Stimulated activated CD8-positive, alpha-beta memory T cell treated with anti-CD3 and anti-CD28 coated beads, Interleukin-12 subunit alpha, Interleukin-12 subunit beta, amount 100 ng/mL, for 24 hours (primary cell): Measurements from ENCODE around the gene CTDNEP1.

Experiments used
- DNase-seq: peaks from one replicate; pipeline ENCODE4 v3.0.0-alpha.2; 2020; ENCODE audit errors: extremely low read depth

CTDNEP1 gene

DNA sequence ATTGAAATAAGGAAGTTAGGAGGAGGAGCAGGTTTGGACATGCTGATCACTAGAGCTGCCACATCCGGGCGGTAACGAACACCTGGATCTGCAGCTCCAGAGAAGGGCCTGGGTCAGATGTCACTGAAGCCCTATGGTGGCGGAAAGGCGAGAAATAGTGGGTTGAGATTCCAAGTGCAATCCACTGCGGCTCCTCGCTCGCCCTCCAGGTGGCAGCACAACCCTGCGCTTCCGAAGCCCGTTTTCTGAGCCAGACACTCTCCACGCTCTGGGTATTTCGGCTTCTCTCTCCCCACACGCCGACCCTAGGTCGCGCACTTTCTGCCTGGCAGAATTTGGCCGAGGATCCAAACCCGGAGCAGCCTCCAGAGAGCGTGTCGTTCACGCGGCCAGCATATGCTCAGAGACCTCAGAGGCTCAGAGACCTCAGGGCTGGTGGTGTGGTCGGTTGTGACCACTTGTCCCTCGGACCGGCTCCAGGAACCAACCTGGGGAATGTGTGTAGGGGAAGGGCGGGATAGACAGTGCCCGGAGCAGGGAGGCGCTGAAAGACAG, 29.1 kb upstream of the CTDNEP1 start:
- DNase-seq, result peak; percentile 60

DNA sequence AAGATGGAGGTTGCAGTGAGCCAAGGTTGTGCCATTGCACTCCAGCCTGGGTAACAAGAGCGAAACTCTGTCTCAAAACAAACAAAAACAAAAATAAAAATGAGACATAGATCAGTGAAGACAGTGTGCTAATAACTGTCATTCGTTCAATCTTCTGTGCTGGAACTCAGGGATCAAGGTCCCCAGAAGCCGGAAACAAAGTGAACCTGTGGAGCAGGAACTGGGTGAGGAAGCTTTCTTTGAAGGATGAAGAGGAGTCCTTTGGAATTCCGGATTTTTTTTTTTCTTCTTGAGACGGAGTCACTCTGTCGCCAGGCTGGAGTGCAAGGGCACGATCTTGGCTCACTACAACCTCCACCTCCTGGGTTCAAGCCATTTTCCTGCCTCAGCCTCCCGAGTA, 27.9 kb upstream of the CTDNEP1 start:
- DNase-seq, result no peak

DNA sequence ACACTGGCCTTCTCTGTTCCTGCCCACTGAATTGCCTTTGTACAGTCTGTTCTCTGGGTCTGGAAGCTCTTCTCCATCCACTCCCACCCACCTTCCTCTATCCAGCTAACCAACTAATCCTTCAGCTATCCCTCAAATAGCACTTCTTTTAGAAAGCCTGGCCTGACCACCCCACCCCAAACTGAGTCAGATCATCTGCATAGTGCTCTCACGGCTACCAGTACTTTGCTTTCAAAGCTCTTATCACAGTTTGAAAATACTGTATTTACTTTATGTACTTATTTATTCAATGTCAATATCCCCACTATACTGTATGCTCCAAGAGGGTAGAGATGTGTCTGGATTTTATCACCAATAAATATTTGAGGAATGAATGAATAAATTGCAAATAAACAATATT, 15.2 kb upstream of the CTDNEP1 start:
- no peak for DNase-seq

DNA sequence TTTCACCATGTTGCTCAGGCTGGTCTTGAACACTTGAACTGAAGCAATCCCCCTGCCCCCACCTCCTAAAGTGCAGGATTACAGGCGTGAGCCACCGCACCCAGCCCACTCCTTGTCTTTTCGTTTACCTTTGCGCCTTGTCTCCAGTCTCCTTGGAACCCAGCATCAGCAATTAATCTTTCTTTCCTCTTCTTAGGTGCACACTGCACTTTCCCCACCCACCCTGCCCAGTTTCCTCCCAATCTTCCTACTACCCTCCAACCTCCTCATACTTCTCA, 12.2 kb upstream of the CTDNEP1 start:
- no peak for DNase-seq

DNA sequence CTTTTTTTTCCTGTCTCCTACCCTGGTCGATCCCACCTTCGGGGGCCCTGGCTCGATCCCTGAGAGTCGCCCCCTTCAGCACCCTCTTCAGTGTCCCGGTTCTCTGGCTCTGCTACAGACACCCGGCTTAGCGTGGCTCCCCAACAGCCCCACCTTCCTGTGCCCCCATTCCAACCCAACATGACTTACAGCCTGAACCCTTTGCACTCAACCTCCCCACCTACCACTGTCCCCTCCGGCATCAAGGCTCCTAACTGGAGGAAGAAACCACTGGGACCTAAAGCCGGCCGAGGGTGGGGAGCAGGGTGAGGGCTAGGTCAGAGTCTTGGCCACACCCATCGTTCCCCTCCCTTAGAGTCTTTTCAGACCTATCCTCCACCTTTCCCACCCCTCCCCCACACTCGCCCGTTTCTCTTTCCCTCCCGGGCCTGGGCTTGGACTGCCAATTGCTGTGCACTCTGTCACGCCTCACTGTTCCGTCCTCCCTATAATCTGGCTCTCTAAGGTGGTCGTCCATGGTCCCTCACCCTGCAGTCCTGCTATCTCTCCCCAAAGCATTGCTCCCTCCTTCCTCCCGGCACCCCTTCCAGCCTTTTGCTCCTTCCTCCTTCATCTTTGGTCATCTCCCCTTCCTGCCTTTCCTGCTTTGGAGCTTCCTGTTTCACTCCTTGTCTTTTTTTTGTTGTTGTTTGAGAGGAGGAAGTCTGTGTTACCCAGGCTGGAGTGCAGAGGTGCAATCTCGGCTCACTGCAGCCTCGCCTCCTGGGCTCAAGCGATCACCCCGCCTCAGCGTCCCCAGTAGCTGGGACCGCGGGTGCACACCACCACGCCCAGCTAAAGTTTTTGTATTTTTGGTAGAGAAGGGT, 11.6 kb upstream of the CTDNEP1 start:
- no peak for DNase-seq

DNA sequence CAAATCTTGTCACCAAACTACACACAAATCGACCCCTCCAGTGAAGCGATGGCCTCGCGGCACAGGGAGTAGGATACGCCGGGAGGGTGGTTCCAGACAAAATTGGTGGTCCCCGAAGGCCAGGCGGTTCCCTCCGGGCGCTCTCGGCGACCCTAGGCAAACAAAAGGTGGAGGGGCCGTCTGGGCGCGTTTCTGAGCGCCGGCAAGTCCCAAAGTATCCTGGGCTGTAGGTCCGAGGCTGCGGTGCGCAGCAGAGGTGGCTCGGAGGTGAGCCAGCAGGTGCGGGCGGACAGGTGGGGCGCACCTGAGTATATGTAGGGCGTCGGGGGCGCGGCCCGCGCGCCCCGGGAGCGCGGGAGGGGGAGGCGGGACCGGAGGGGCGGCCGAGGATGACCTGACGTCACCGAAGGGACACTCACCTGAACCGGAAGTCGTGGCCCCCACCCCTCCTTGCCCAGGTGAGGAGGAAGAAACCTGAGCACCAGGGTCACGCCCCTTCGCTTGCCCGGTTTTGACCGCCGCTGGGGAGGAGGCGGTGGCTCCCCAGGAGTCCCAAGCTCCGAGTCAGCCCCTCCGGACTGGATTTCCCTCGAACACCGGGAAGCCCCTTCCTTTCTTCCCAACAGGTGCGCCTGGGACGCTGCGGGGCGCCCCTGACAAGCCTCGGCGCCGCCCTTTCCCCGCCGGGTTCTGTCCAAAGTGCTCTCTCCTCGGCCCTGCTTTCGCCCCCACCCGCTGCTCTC, 10.8 kb upstream of the CTDNEP1 start, which contains the start of gene CLDN7:
TSS of gene CLDN7 (minus strand) at position 287 of the 743 bp plus-strand sequence. CDS start 435 bp downstream, outside the sequence.
- DNase-seq, result no peak

DNA sequence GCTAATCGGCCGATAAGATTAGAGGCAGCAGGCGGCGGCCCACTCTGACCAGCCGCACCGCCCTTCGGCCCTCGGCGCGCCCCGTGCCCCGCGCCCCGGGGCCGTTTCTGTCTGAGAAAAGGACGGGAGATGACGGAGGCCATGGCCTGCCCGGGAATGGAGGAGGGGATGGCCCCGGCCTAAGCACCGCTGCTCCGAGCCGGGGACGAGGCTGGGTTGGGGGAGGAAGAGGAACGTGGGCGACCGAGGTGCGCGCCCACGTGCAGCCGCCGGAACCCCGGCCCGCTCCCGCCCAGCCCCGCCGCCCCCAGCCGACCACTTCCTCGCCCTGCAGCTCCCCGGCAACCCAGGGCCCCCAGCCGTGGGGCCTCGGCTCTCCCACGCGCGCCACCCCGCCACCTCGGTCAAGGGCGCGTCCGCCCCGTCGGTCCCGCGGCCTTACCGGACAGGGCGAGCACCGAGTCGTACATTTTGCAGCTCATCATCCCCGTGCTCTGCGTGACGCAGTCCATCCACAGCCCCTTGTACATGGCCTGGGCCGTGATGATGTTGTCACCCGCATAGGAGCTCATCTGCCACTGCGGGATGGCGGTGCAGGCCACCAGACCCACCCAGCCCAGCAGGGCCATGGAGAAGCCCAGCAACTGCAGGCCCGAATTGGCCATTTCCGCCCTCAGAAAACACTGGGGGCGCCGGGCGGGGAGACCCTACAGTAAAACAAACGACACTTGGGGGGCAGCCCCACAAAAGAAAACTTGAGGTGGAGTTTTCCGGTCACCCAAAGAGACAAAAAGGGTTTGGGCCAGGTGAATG, 10.1 kb upstream of the CTDNEP1 start:
- DNase-seq, result no peak

DNA sequence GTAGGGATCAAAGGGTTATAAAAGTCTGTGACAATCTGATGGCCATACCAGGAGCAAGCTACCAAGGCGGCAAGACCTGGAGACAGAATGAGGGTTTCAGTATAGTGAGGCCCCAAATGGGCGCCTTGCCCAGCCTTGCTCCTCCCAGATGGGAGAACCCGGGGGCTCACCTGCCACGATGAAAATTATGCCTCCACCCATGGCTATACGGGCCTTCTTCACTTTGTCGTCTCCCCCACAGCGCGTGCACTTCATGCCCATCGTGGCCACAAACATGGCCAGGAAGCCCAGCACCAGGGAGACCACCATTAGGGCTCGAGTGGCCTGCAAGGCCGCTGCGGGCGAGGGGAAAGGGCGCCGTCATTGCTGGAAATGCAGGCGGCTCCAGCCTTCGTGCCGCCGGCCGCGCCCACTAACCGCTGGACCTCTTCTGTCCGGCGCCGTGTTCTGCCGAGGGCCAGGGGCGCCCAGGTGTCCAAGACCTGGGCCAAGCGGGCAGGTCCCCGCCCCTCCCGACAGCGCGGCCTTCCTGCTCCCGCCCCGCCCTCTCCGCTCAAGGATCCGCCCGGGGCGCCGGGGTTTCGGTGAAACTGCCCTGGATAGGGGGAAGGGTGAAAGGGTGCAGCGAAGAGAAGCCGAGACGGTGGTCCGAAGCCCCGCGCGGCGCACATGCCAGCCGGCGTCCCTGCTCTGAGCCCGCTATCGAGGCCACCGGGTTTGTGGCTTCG, 9.3 kb upstream of the CTDNEP1 start:
- DNase-seq, result no peak

DNA sequence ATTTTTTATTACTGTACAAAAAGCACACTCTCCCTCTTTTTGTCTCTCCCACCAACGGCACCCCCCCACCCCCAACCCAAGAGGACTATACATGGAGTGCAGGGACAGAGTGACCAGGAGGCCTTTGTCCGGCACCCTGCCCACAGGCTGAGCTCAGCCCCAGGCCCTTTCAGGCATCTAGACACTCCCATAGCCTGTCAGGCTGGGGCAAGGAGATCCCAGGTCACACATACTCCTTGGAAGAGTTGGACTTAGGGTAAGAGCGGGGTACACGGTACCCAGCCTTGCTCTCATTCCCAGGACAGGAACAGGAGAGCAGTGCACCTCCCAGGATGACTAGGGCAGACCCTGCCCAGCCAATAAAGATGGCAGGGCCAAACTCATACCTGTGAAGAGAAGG, 8.6 kb upstream of the CTDNEP1 start:
- DNase-seq, result no peak

DNA sequence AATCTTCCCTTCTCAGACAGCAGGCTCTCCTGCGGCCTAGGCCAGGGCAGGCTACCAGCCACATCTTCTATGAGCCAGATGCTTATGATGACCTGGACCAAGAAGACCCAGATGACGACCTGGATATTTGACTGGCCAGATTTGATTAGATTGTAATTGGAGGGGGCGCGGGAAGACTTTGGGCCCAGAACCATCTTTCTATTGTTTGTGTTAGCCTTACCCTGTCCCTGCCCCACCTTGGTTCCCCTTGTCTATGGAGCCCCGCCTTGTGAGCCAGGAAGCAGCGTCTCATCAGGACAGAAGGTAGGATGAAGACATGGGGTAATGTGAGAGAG, 8.0 kb upstream of the CTDNEP1 start:
- DNase-seq, result no peak

DNA sequence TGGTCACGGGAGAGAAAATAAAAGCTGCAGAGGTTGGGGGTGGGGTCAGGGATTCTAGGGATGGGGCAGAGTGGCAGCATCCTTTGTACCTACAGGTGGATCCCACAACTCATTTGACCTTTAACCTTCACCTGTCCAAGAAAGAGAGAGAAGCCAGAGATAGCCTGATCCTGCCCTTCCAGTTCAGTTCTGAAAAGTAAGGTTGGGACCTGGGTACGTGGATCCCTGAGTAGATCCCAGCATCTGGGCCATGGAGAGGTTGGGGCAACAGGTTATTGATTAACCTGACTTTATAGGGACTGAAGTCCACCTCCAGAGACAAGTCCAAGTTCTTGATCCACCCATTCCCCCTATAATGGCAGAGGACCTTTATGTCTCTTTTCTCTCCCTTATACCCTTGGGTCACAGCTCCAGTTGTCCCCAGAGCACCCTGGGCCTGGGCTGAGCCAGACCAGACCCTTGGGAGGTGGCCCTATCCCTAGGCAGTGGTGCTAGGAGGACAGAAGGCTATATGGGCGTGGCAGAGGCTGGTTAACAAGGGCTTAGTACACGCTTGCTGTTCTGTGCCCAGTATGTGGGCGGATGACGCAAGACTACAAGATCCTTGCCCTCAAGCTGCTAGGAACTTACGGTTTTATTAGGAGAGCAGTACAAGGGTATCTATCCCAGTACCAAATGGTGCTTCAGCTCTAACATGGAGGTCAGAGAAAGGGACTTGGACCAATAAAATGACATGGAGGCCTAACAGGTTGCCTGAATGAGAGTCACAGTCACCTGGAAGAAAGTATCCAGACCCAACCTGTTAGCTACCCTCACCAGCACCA, 7.4 kb upstream of the CTDNEP1 start:
- DNase-seq, result no peak

DNA sequence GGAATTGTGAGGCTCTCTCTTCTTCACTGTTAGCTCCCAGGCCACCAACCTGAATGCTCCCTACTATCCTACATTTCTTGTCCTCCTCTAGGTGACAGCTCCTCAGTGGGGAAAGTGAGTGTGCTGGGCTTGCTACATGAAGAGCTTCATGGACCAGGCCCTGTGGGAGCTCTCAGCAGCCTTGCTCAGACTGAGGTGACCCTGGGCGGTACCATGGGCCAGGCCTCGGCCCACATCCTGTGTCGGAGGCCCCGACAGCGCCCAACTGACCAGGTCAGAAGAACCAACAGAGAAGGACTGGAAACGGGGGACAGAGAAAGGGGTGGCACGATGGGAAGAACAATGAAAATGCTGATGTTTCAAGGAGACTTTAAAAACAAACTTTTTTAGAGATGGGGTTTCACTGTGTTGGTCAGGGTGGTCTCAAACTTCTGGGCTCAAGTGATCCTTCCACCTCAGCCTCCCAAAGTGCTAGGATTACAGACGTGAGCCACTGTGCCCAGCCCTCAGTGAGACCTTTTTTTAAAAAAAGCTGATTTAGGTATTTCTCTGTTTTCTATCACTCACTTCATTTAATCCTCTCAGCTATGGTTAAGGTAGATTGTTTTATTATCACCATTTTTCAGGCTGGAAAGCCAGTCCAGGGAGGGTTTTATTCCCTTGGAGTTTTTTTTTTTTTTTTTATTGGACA, 5.4 kb upstream of the CTDNEP1 start:
- no peak for DNase-seq

DNA sequence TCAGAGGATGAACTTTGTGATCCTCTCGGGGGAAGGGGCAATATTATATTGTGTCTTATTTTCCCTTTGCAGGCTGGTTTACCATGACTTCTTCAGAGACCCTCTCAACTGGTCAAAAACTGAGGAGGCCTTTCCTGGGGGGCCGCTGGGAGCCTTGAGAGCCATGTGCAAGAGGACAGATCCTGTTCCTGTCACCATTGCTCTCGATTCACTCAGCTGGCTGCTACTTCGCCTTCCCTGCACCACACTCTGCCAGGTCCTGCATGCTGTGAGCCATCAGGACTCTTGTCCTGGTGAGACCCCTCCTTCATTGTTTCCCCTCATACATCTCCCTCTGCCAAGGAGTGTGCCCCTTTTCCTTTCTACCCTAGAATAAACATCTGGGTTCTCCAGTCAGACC, 3.0 kb upstream of the CTDNEP1 start:
- DNase-seq, result no peak

DNA sequence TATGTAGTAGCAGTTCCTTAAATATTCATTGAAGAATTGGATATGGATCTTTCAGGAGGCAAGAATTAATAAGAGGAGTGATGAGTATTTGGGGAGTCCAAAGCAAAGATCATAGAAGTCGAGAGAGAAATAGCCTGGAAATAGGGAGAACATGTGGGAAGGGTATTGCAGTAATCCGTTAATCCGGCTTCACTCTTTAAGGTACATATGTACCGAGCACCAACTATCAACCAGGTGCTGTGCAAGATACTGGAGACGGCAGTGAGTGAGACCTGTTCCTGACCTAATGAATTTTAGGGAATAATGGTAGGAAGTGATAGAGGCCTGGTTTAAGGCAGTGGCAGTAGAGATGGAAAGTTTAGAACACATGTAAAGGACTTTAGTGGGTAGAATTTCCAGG, 1.5 kb upstream of the CTDNEP1 start:
- DNase-seq, result no peak

DNA sequence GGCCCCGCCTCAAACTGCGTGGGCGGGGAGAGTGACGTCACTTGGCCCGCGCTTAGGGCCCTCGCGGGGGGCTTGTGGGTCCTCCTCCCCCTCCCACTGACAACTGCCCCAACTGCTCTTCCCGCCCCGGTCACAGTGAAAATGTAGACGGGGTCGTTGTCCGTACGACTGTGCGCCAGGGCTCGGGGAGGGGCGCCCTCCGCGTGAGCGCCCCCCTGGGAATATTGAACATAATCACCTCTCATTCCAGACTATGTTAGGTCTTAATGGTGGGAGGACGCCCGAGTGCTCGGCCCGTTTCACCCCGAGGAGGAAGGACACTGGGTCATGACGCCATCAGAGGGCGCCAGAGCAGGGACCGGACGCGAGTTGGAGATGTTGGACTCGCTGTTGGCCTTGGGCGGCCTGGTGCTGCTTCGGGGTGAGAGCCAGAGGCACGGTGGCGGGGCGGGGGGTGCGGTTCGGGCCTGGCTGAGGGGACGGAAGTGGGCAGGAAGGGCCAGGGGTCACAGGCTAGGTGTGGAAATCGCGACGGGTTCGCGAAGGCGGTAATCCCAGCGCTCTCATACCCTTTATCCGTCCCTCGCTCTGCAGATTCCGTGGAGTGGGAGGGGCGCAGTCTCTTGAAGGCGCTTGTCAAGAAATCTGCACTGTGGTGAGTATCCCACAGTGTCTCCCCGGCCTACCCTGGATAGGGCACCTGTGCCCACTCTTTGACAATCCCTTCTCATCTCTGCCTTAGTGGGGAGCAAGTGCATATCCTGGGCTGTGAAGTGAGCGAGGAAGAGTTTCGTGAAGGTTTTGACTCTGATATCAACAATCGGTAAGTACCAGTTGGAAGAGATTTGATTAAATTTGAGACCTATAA, 876 bp upstream of the CTDNEP1 start, which contains the start of gene ELP5:
TSS of gene ELP5 (plus strand) at position 40 of the 868 bp plus-strand sequence. CDS start at position 376, 336 bp downstream.
- peak; percentile 72 for DNase-seq

DNA sequence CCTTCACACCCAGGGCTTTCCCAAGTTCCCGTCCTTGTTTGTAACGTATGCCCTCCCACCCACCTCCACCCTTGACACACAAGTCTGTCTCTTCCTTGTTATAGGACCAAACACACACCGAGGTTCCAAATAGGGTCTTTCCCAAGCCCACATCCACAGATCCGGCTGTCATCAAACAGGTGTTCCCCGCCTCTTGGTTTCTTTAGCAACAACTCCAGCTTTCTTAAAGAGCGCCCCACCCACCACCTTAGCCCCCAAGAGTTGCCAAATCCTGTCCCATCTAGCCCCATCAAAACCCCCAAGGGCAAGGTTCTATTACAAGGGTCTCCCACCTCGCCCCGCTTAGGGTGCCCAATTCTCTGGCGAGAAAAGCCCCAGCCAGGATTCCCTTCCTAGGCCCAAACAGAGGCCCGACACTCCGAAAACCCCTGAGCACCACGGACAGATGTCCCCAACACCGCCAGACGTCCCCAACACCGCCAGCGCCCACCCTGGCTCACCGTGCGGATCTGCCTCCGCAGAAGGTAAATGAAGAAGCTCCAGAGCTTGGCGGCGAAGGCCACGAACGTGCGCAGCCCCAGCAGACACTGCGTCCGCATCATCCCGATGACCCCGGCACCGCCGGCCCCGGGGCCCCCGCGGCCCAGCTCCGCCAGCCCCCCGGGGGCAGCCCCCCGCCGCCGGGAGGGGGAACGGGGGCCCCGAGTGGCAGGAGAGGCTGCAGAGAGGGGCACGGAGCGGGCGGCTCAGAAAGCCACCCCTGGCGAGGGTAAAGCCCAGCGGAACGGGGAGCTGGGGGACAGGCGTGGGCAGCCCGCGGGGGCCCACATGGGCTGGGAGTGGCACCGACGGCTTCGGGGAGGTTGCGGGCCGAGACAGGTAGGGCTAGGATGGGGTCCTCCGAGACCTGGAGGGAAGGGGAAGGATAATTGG, 573 bp downstream of the CTDNEP1 start:
- no peak for DNase-seq

DNA sequence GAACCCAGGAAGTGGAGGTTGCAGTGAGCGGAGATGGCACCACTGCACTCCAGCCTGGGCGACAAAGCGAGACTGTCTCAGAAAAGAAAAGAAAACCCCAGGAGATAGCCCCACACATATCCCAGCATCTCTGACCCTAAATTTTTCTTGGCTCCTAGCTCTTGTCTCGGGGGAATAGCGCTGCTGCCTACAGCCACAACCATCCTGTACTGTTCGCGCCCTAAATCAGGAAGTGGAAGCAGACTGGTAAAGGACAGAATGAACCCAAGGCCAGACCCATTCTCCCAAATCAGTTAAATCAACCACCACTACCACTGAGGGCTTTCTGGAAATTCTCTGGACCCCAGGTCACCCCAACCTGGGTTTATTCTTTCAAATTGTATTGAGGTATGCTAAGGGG, 1.7 kb downstream of the CTDNEP1 start:
- DNase-seq, result no peak

DNA sequence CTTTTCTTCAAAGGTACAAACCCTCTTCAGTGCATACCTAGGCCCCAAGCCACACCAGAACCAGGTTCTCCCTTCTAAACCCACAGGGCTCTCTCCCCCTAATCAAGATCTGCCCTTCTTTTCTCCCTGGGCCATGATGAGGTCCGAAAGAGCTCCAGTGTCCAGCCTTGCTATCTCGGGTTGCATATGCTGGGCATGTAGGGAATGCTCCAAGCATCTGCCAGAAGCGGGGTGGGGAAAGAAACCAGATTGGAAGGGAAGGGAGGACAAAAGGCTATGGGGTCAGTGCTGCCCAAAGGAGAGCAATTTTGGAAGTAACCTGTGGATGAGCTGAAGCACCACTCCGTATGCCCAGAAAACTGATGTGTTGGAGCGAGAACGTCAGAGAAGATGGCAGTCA, 2.3 kb downstream of the CTDNEP1 start:
- no peak for DNase-seq
